ENCODE data around the gene P4HTM.

DNA sequence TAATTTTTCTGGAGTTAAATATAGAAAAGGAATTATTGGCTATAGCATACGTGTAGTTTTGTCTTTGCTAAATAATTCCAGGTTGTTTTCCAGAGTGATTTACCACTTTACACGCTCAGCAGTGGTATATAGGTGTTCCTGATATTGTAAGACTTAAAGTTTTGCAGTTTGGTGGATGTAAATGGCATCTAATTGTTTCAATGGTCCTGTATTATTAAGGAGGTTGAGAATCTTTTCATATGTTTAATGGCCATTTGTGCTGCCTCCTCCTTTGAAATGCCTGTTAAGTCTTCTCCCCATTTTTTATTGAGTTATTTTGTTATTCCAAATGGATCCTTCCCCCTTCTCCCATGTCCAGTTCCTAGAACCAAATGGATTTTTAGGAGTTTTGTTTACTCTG, 26.4 kb upstream of the P4HTM start:
- TF ChIP-seq, protein P1, sequence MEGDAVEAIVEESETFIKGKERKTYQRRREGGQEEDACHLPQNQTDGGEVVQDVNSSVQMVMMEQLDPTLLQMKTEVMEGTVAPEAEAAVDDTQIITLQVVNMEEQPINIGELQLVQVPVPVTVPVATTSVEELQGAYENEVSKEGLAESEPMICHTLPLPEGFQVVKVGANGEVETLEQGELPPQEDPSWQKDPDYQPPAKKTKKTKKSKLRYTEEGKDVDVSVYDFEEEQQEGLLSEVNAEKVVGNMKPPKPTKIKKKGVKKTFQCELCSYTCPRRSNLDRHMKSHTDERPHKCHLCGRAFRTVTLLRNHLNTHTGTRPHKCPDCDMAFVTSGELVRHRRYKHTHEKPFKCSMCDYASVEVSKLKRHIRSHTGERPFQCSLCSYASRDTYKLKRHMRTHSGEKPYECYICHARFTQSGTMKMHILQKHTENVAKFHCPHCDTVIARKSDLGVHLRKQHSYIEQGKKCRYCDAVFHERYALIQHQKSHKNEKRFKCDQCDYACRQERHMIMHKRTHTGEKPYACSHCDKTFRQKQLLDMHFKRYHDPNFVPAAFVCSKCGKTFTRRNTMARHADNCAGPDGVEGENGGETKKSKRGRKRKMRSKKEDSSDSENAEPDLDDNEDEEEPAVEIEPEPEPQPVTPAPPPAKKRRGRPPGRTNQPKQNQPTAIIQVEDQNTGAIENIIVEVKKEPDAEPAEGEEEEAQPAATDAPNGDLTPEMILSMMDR (IDR thresholded peaks at IDR 0.05) = no peak
- no peak for TF ChIP-seq EP300 (IDR thresholded peaks at IDR 0.05)
